K562 (cell line): Measurements from ENCODE around the gene LSS. TPM values are rescaled to one million over a fixed set of nuclear protein-coding genes. Genes with fewer than 3 reads are reported as not detected.

Experiments used
- BMI1 ChIP-seq: fragments of 150-350 bp; IDR thresholded peaks from 2 replicates; pipeline ENCODE4 v1.6.1; 2014; ENCODE audit warnings: low read length
- CHCHD3 ChIP-seq: fragments of 250-450 bp; sonication (Bioruptor Pico); IDR thresholded peaks from 2 replicates; pipeline ENCODE4 v2.1.2; 2022; ENCODE audit warnings: mild to moderate bottlenecking
- CREBBP ChIP-seq: IDR thresholded peaks from one replicate; pipeline ENCODE4 v1.6.1; 2012; ENCODE audit warnings: low read depth, mild to moderate bottlenecking, control low read depth, inconsistent platforms, low read length
- CREM ChIP-seq: IDR thresholded peaks from 2 replicates; pipeline ENCODE4 v1.6.1; 2014; ENCODE audit warnings: antibody characterized with exemption, low read depth
- EP300 ChIP-seq: IDR thresholded peaks from 2 replicates; pipeline ENCODE4 v1.6.1; 2012; ENCODE audit warnings: low read length, improper control_type of control experiment
- HDAC2 ChIP-seq: fragments of 450-650 bp; IDR thresholded peaks from 2 replicates; pipeline ENCODE4 v1.6.1; 2016; ENCODE audit warnings: mild to moderate bottlenecking
- JUND ChIP-seq, 2 experiments: IDR thresholded peaks; 2 replicates in 1 of 2; 3 replicates in 1 of 2; pipeline ENCODE4 v1.6.1; 2011; ENCODE audit warnings: borderline replicate concordance in 2 of 2, low read depth in 2 of 2, low read length in 2 of 2, improper control_type of control experiment in 1 of 2, missing biosample characterization in 1 of 2, missing genetic modification characterization in 1 of 2, missing genetic modification reagents in 1 of 2
- KLF10 ChIP-seq: fragments of 250-450 bp; sonication (Bioruptor Pico); IDR thresholded peaks from 2 replicates; pipeline ENCODE4 v1.6.1; 2021; ENCODE audit warnings: matching md5 sums
- MTF1 ChIP-seq: fragments of 250-450 bp; sonication (Bioruptor Pico); IDR thresholded peaks from 2 replicates; pipeline ENCODE4 v1.9.0; 2021; ENCODE audit warnings: moderate library complexity, mild to moderate bottlenecking, inconsistent platforms, borderline replicate concordance
- OTX1 ChIP-seq: fragments of 450-650 bp; formaldehyde crosslinking; IDR thresholded peaks from 2 replicates; pipeline ENCODE4 v1.4.0; 2022; ENCODE audit warnings: mild to moderate bottlenecking
- RBM15 ChIP-seq: fragments of 200-400 bp; formaldehyde crosslinking; IDR thresholded peaks from 2 replicates; pipeline ENCODE4 v1.6.1; 2018; ENCODE audit warnings: mild to moderate bottlenecking, low read length, moderate library complexity; ENCODE audit not compliant: insufficient read depth
- RBM25 ChIP-seq: fragments of 200-400 bp; formaldehyde crosslinking; IDR thresholded peaks from 2 replicates; pipeline ENCODE4 v1.6.1; 2018; ENCODE audit warnings: low read length, low read depth, moderate library complexity; ENCODE audit not compliant: severe bottlenecking
- RNF2 ChIP-seq: sonication (generic); IDR thresholded peaks from 2 replicates; pipeline ENCODE4 v1.6.1; 2016
- SAFB ChIP-seq: fragments of 200-400 bp; formaldehyde crosslinking; IDR thresholded peaks from 2 replicates; pipeline ENCODE4 v1.6.1; 2017; ENCODE audit warnings: low read depth, low read length, borderline replicate concordance
- SMARCC2 ChIP-seq: fragments of 450-650 bp; IDR thresholded peaks from 2 replicates; pipeline ENCODE4 v1.6.1; 2017; ENCODE audit warnings: antibody characterized with exemption, moderate library complexity, mild to moderate bottlenecking, low read depth
- SRSF3 ChIP-seq: fragments of 200-400 bp; formaldehyde crosslinking; IDR thresholded peaks from 2 replicates; pipeline ENCODE4 v1.6.1; 2016; ENCODE audit warnings: mild to moderate bottlenecking, low read length, moderate library complexity; ENCODE audit not compliant: insufficient read depth
- ZNF780A ChIP-seq: fragments of 250-450 bp; sonication (Bioruptor Pico); IDR thresholded peaks from 2 replicates; pipeline ENCODE4 v1.5.0; 2021; ENCODE audit warnings: mild to moderate bottlenecking
- polyA plus RNA-seq, 8 experiments: library from polyadenylated mRNA; depleted of rRNA in 4 of 8; stranded (reverse) in 5 of 8; unstranded in 3 of 8; fragments of >200 nt; fragmentation: Nextera tagmentation in 2 of 8; fragmentation: Illumina TruSeq in 1 of 8; extraction: Ambion mirVana in 2 of 8; extraction: Trizol in 1 of 8; gene quantifications; 2 replicates each; pipeline versions ENCODE4 v1.2.1 to v1.2.3, GENCODE V29; 2011 to 2014; ENCODE audit warnings: inconsistent platforms in 1 of 8, missing spikeins in 1 of 8
- total RNA-seq, 7 experiments: library from RNA; depleted of rRNA in 6 of 7; stranded (reverse); fragments of >200 nt in 6 of 7; fragmentation: Illumina TruSeq in 2 of 7; extraction: Trizol in 2 of 7; gene quantifications; 2 replicates each; pipeline versions ENCODE4 v1.2.1 to v1.2.3, GENCODE V29; 2011 to 2021; ENCODE audit warnings: low replicate concordance in 1 of 7
- TF ChIP-seq, protein P1 (sequence below): fragments of 200-800 bp; sonication (Bioruptor generic); IDR thresholded peaks from 2 replicates; pipeline ENCODE4 v1.6.1; 2017; ENCODE audit warnings: missing genetic modification characterization, missing compliant biosample characterization
- TF ChIP-seq, protein P2 (sequence below): sonication (generic); formaldehyde crosslinking; IDR thresholded peaks from 2 replicates; pipeline ENCODE4 v1.8.0; 2022; ENCODE audit warnings: mild to moderate bottlenecking, low read depth, missing genetic modification reagents
- TF ChIP-seq, protein P3 (sequence below): sonication (generic); formaldehyde crosslinking; IDR thresholded peaks from 2 replicates; pipeline ENCODE4 v1.4.0; 2020; ENCODE audit warnings: mild to moderate bottlenecking, missing genetic modification reagents

Gene LSS
- total and polyA plus RNA-seq, 9 of the 15 experiments (the other 6 are each of a cell fraction or from before 2014, with no cell fraction given): 2.2 to 89.5 (median 37.4) TPM

DNA sequence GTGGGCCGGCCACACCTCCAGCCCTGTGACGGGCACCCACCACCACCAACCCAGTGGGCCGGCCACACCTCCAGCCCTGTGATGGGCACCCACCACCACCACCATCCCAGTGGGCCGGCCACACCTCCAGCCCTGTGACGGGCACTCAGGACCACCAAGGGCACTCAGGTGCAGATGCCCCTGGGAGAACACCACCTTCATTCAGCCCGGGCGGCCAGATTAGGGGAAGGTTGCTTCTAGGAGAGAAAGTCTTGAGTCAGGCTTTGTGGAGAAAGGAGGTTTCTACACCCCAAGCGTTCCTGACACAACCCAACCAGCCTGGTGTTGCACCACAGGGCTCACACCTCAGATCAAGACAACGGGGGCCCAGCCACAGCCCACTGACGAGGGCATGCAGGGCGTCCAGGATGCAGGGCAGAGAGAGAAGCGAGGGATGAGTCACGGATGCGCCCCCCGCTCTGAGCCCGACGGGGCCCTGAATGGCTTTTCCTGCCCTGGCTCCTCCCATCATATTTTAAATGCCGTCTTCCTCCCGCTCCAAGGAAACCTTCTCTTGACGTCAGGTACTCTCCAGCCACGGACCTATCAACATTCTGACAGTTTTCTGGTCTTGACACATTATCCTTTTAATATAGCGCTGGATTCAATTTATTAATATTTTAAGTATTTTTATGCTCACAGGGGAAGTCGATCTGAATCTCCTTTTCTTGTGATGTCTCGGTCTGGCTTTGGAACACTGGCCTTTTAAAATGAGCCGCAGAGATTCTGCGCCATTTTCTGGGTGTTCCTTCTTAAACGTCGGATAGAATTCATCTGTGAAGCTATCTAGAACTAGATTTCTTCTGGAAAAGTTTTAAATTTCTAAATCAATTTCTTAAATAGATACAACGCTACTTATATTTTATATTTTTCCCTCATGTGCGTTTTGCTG is 43.7 kb downstream of the LSS start (continued):
- TF ChIP-seq RBM15 (no peak), SMARCC2 (no peak), ZNF780A (CRISPR knock-in tag) (no peak), RBM25 (peak; percentile 97), RNF2 (no peak), EP300 (no peak; the same call in 1 of the 2 replicates), OTX1 (CRISPR knock-in tag) (no peak), KLF10 (CRISPR knock-in tag) (no peak), MTF1 (CRISPR knock-in tag) (no peak), CREM (peak; percentile 77), HDAC2 (peak; percentile 77), JUND (IDR thresholded peaks at IDR 0.05; ENCODE audit: borderline replicate concordance, low read depth, low read length) (peak; percentile 82), JUND (tag; IDR thresholded peaks at IDR 0.05; ENCODE audit: borderline replicate concordance, low read depth, low read length) (peak; percentile 86; the same call in 2 of the 3 replicates), SAFB (no peak), BMI1 (no peak), CHCHD3 (no peak), CREBBP (no peak), SRSF3 (no peak)
- TF ChIP-seq, protein P1, sequence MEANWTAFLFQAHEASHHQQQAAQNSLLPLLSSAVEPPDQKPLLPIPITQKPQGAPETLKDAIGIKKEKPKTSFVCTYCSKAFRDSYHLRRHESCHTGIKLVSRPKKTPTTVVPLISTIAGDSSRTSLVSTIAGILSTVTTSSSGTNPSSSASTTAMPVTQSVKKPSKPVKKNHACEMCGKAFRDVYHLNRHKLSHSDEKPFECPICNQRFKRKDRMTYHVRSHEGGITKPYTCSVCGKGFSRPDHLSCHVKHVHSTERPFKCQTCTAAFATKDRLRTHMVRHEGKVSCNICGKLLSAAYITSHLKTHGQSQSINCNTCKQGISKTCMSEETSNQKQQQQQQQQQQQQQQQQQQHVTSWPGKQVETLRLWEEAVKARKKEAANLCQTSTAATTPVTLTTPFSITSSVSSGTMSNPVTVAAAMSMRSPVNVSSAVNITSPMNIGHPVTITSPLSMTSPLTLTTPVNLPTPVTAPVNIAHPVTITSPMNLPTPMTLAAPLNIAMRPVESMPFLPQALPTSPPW (CRISPR knock-in tag): 0 out of 2 replicates have a peak, but pooled peaks have one; percentile 10
- TF ChIP-seq, protein P2, sequence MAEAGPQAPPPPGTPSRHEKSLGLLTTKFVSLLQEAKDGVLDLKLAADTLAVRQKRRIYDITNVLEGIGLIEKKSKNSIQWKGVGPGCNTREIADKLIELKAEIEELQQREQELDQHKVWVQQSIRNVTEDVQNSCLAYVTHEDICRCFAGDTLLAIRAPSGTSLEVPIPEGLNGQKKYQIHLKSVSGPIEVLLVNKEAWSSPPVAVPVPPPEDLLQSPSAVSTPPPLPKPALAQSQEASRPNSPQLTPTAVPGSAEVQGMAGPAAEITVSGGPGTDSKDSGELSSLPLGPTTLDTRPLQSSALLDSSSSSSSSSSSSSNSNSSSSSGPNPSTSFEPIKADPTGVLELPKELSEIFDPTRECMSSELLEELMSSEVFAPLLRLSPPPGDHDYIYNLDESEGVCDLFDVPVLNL (CRISPR knock-in tag): peak; percentile 80; the same call in 1 of the 2 replicates
- TF ChIP-seq, protein P3, sequence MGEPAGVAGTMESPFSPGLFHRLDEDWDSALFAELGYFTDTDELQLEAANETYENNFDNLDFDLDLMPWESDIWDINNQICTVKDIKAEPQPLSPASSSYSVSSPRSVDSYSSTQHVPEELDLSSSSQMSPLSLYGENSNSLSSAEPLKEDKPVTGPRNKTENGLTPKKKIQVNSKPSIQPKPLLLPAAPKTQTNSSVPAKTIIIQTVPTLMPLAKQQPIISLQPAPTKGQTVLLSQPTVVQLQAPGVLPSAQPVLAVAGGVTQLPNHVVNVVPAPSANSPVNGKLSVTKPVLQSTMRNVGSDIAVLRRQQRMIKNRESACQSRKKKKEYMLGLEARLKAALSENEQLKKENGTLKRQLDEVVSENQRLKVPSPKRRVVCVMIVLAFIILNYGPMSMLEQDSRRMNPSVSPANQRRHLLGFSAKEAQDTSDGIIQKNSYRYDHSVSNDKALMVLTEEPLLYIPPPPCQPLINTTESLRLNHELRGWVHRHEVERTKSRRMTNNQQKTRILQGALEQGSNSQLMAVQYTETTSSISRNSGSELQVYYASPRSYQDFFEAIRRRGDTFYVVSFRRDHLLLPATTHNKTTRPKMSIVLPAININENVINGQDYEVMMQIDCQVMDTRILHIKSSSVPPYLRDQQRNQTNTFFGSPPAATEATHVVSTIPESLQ (CRISPR knock-in tag): no peak
